Neural cell (in vitro differentiated cells): ENCODE data around the gene AS3MT.

Source experiments
- CTCF ChIP-seq: fragments of 450-650 bp; IDR thresholded peaks from 2 replicates; pipeline ENCODE4 v1.5.1; 2014; ENCODE audit warnings: antibody characterized with exemption, mild to moderate bottlenecking, moderate library complexity; ENCODE audit not compliant: poor library complexity, severe bottlenecking
- EP300 ChIP-seq: fragments of 450-650 bp; conservative IDR thresholded peaks from 2 replicates; pipeline ENCODE4 v1.6.1; 2014; ENCODE audit warnings: antibody characterized with exemption, mild to moderate bottlenecking, moderate library complexity; ENCODE audit not compliant: poor library complexity, severe bottlenecking
- EZH2 ChIP-seq: fragments of 200-600, 300-800 bp; shearing (Covaris generic), sonication (generic); IDR thresholded peaks from 2 replicates; pipeline ENCODE4 v1.6.1; 2014; ENCODE audit warnings: antibody characterized with exemption, low read length, borderline replicate concordance, mild to moderate bottlenecking; ENCODE audit not compliant: insufficient read depth, poor library complexity, severe bottlenecking
- POLR2AphosphoS5 ChIP-seq: IDR thresholded peaks from 2 replicates; pipeline ENCODE4 v1.6.1; 2012
- REST ChIP-seq: IDR thresholded peaks from 2 replicates; pipeline ENCODE4 v1.6.1; 2012; ENCODE audit warnings: borderline replicate concordance
- SMC3 ChIP-seq: fragments of 450-650 bp; conservative IDR thresholded peaks from 2 replicates; pipeline ENCODE4 v1.6.1; 2014; ENCODE audit warnings: antibody characterized with exemption, mild to moderate bottlenecking, moderate library complexity; ENCODE audit not compliant: poor library complexity
- TAF1 ChIP-seq: IDR thresholded peaks from 2 replicates; pipeline ENCODE4 v1.6.1; 2012; ENCODE audit warnings: low read depth

- TF ChIP-seq CTCF (no peak), TAF1 (no peak), EZH2 (no peak), REST (no peak), EP300 (no peak), SMC3 (no peak), POLR2AphosphoS5 (no peak)
These were observed 43.0 kb upstream of the AS3MT start for GRCh38 chr10:102826148-102826796.
